Measurements from ENCODE around the gene ABCB1.

GRCh38 chr7:87589631-87590030 is 11.1 kb downstream of the ABCB1 start:
- TF ChIP-seq ZBTB11 (CRISPR knock-in tag; IDR thresholded peaks at IDR 0.05) (no peak), E2F8 (IDR thresholded peaks at IDR 0.05; ENCODE audit: low read depth, partially characterized antibody) (no peak), CTCF (IDR thresholded peaks at IDR 0.05 in 2 of 3, conservative IDR thresholded peaks at IDR 0.05 in 1 of 3; ENCODE audit: insufficient read depth in 2 of 3, low read depth in 1 of 3, low read length in 3 of 3) (no peak)

All from K562 (cell line).